Prostate gland (tissue), 2 donors: Measurements from ENCODE around the gene AGAP5.
"Not testable (repeated sequence)": the region's sequence is repeated elsewhere in the genome, so short reads cannot be mapped to it uniquely, and the experiment has no call there.

Experiments
- CTCF ChIP-seq, 4 experiments: fragments of 200-600 bp in 2 of 4; fragments of 450-650 bp in 2 of 4; sonication (generic) in 2 of 4; IDR thresholded peaks; 1 replicate in 3 of 4; 2 replicates in 1 of 4; pipeline ENCODE4 v1.5.1; 2016 to 2019; ENCODE audit warnings: antibody characterized with exemption in 4 of 4, mild to moderate bottlenecking in 2 of 4, moderate library complexity in 2 of 4
- POLR2A ChIP-seq: fragments of 450-650 bp; IDR thresholded peaks from one replicate; pipeline ENCODE4 v1.6.1; 2016; ENCODE audit warnings: antibody characterized with exemption, mild to moderate bottlenecking

- TF ChIP-seq POLR2A; CTCF (IDR thresholded peaks at IDR 0.05): not testable (repeated sequence)
Measured at GRCh38 chr10:73729781-73730152, 31.9 kb upstream of the AGAP5 start.
